Gastrocnemius medialis (tissue), 4 donors: Measurements from ENCODE around the gene PWP1. TPM values are rescaled to one million over a fixed set of nuclear protein-coding genes. Genes with fewer than 3 reads are reported as not detected.

Experiments
- ATAC-seq, 2 donors: fragments of 150-250 bp; one replicate each; pipeline ENCODE4 v1.9.1; 2016
- DNase-seq, 2 donors: peaks; one replicate each; pipeline ENCODE4 v3.0.0-alpha.2; 2019
- H3K27ac ChIP-seq, 4 donors: fragments of 200-600 bp; sonication (generic); 1 replicate in 1 of 4; 2 replicates in 3 of 4; pipeline ENCODE4 v1.5.1; 2016 to 2018; ENCODE audit warnings: mild to moderate bottlenecking in 2 of 4, moderate library complexity in 1 of 4
- H3K27me3 ChIP-seq, 3 donors: fragments of 200-600 bp; sonication (generic) in 2 of 3; 1 replicate in 1 of 3; 2 replicates in 2 of 3; pipeline versions ENCODE4 v1.5.1 to v1.6.0; 2016 to 2019; ENCODE audit warnings: mild to moderate bottlenecking in 1 of 3, moderate library complexity in 1 of 3
- H3K36me3 ChIP-seq, 2 donors: fragments of 200-600 bp; sonication (generic) in 1 of 2; one replicate each; pipeline ENCODE4 v1.5.1; 2017 to 2018
- H3K4me1 ChIP-seq, 2 donors: fragments of 200-600 bp; sonication (generic) in 1 of 2; one replicate each; pipeline ENCODE4 v1.5.1; 2016 to 2017; ENCODE audit warnings: mild to moderate bottlenecking in 2 of 2
- H3K4me3 ChIP-seq, 4 donors: fragments of 200-600 bp; sonication (generic) in 3 of 4; 1 replicate in 1 of 4; 2 replicates in 3 of 4; pipeline ENCODE4 v1.5.1; 2016 to 2019; ENCODE audit warnings: mild to moderate bottlenecking in 2 of 4
- H3K9me3 ChIP-seq, 3 donors: fragments of 200-600 bp; sonication (generic) in 2 of 3; 1 replicate in 1 of 3; 2 replicates in 2 of 3; pipeline ENCODE4 v1.5.1; 2016 to 2019
- POLR2A ChIP-seq, 2 donors: fragments of 450-650 bp; IDR thresholded peaks; one replicate each; pipeline ENCODE4 v1.6.1; 2017; ENCODE audit warnings: antibody characterized with exemption in 2 of 2, mild to moderate bottlenecking in 2 of 2, moderate library complexity in 2 of 2
- in situ Hi-C, 4 donors: fragments of 200-750 bp; cut with MboI; loops; one replicate each; pipeline versions ENCODE4 v1.15.0 to v1.8.0; 2017; ENCODE audit warnings: low sequenced_read_pairs in 4 of 4
- intact Hi-C: fragments of 100-400 bp; cut with DNase I; formaldehyde crosslinking; loops from one replicate; pipeline ENCODE4 v1.15.1; 2023; ENCODE audit warnings: low total_unique reads
- total RNA-seq, 4 donors: library from RNA; depleted of rRNA; stranded (reverse); fragments of >200 nt; gene quantifications; one replicate each; pipeline versions ENCODE4 v1.1.0 to v1.2.3, GENCODE V29; 2016
- TF ChIP-seq, protein P1 (sequence below), 5 experiments: fragments of 450-650 bp in 3 of 5; fragments of 200-600 bp in 2 of 5; sonication (generic) in 2 of 5; IDR thresholded peaks in 4 of 5; conservative IDR thresholded peaks in 1 of 5; 1 replicate in 4 of 5; 2 replicates in 1 of 5; pipeline ENCODE4 v1.5.1; 2016 to 2019; ENCODE audit warnings: antibody characterized with exemption in 5 of 5, mild to moderate bottlenecking in 3 of 5, moderate library complexity in 3 of 5

Gene PWP1
- total RNA-seq, 4 donors from 2014 or later: 37.9 to 62.1 (median 48.0) TPM

DNA sequence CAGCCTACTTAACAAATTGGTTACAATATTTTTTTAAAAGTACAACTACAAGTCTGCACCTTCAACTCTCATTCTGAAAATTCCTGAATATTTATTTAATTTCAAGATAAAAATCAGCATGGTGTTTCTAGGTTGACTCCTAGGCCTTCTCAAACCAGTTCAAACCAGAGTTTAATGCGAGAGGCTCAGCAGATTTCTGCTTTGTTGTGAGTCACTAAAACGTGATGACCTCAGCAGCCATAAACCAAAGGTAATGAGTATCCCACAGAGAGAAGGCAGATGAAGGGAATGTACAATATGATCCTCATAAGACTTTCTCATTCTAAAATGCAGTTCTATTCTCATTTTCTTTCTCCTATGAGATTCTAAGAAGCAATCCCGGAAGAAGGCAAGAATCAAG, 73.8 kb downstream of the PWP1 start:
- no peak overlapping the region for H3K27ac ChIP-seq

DNA sequence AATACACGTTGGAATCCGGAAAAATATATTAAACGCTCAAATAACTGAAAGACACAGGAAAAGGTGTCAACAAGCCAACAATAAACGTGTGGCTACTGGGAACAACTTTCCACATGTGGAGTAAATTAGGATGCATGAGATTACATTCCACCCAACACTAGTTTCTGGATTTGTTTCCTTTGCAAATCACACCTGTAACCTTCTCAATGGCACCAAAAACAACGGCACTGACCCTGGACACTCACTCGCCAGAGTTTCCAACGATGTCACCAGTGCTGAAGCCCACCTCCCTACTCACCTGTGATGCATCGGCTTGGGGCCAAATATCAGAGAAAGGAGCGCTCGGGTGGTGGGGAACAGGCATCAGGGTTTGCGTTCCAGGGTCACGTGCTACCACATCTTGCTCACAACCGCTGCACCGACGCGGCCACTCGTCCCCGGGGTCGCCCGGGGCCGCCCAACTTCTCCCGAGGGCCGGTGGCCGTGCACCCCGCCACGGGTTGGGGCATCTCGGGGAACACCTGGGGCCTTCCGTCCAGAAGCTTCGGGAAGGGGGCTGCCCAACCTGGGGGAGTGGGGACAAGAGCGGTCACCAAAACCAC, 74.7 kb downstream of the PWP1 start:
- no peak for TF ChIP-seq POLR2A (IDR thresholded peaks at IDR 0.05)
- TF ChIP-seq, protein P1, sequence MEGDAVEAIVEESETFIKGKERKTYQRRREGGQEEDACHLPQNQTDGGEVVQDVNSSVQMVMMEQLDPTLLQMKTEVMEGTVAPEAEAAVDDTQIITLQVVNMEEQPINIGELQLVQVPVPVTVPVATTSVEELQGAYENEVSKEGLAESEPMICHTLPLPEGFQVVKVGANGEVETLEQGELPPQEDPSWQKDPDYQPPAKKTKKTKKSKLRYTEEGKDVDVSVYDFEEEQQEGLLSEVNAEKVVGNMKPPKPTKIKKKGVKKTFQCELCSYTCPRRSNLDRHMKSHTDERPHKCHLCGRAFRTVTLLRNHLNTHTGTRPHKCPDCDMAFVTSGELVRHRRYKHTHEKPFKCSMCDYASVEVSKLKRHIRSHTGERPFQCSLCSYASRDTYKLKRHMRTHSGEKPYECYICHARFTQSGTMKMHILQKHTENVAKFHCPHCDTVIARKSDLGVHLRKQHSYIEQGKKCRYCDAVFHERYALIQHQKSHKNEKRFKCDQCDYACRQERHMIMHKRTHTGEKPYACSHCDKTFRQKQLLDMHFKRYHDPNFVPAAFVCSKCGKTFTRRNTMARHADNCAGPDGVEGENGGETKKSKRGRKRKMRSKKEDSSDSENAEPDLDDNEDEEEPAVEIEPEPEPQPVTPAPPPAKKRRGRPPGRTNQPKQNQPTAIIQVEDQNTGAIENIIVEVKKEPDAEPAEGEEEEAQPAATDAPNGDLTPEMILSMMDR (IDR thresholded peaks at IDR 0.05 in 4 of 5, conservative IDR thresholded peaks at IDR 0.05 in 1 of 5): no peak
- H3K9me3 ChIP-seq: no peaks in the 10 kb centered on the region
- peak overlapping the region; percentile 73 to 93 (median 82) for H3K4me3 ChIP-seq
- intact Hi-C loops (loop anchor here (5.0 kb wide), 1 partner anchor 752 kb away; no protein-coding TSS in a partner anchor), in situ Hi-C loops (no loop called here)
- H3K36me3 ChIP-seq: peaks cover 0 to 22% of the 10 kb centered on the region in 2 donors
- ATAC-seq (peak; percentile 14 to 15), DNase-seq (peak in 1 of 2 donors; percentile 22)
- H3K27ac ChIP-seq: peak overlapping the region; percentile 61 to 75 (median 67)
- H3K4me1 ChIP-seq: peaks cover 26 to 30% of the 10 kb centered on the region in 2 donors
- H3K27me3 ChIP-seq: no peaks in the 10 kb centered on the region

More for the DNA sequence above, 73.8 kb downstream of the PWP1 start:
- Histone ChIP-seq H3K4me1 (peaks cover 26 to 30% of the 10 kb centered on the region in 2 donors), H3K9me3 (no peaks in the 10 kb centered on the region), H3K4me3 (peak overlapping the region in 3 of 4 donors; percentile 73 to 93 (median 80)), H3K27me3 (no peaks in the 10 kb centered on the region), H3K36me3 (peaks cover 0 to 31% of the 10 kb centered on the region in 2 donors)
- TF ChIP-seq POLR2A (IDR thresholded peaks at IDR 0.05): no peak
- TF ChIP-seq, protein P1 (IDR thresholded peaks at IDR 0.05 in 4 of 5, conservative IDR thresholded peaks at IDR 0.05 in 1 of 5): no peak
- in situ Hi-C loops: loop anchor here in 1 of 4 donors (5.0 kb wide), 1 partner anchor 72 kb away; the partner anchor contains the start of gene PWP1
- DNase-seq (no peak), ATAC-seq (no peak)
- intact Hi-C loops: no loop called here

DNA sequence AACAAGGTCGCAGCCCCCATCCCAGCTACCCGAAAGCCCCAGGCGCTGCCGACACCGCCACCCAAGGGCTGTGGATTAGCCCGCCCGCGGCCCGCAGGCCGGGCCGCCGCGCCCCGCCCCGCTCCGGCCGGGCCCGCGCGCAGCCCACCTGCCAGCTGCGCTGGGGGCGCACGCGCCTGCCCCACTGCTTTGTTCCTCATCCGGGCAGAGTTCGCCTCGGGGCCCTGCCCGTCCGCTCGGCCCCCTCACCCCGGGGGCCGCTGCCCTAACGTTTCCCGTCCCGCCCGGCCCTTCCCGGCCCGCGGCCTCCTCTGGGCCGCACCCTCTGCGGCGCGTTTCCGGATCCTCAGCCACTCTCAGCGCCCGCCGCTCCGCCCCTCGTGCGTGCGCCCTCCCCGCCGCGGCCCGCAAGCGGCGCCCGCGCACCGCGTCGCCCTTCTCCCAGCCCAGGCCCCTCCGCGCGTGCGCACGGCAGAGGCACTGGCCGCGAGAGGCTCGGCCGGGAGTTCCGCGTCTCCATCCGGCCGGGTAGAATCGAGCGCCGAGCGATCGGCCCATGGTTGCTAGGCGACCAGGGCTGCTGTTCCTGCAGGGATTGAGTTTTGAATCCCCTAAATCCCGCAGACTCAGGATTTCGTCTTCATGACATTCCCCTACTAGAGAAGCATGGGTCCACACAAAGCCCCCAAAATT, 75.4 kb downstream of the PWP1 start, which contains the start of gene PRDM4:
PRDM4 (minus strand) TSS at position 329 of the 693 bp plus-strand sequence. CDS start 622 bp downstream, outside the sequence.
- Histone ChIP-seq H3K27ac (peak within 1 kb of the TSS; percentile 61 to 75 (median 67)), H3K27me3 (no peaks in the 10 kb centered on the region), H3K4me1 (peaks cover 26 to 30% of the 10 kb centered on the region in 2 donors), H3K9me3 (no peaks in the 10 kb centered on the region), H3K4me3 (peak within 1 kb of the TSS; percentile 73 to 93 (median 82)), H3K36me3 (peaks cover 0 to 15% of the 10 kb centered on the region in 2 donors)
- TF ChIP-seq, protein P1 (IDR thresholded peaks at IDR 0.05 in 4 of 5, conservative IDR thresholded peaks at IDR 0.05 in 1 of 5): peak in 4 of 5 experiments; percentile 33 to 60 (median 44)
- TF ChIP-seq POLR2A (IDR thresholded peaks at IDR 0.05): peak; percentile 86 to 89
- intact Hi-C loops: loop anchor here (1.0 to 5.0 kb wide), 2 partner anchors 76 to 751 kb away; partner anchors contain the start of gene PWP1
- peak; percentile 87 to 91 for DNase-seq
- in situ Hi-C loops: no loop called here
- peak; percentile 95 for ATAC-seq

DNA sequence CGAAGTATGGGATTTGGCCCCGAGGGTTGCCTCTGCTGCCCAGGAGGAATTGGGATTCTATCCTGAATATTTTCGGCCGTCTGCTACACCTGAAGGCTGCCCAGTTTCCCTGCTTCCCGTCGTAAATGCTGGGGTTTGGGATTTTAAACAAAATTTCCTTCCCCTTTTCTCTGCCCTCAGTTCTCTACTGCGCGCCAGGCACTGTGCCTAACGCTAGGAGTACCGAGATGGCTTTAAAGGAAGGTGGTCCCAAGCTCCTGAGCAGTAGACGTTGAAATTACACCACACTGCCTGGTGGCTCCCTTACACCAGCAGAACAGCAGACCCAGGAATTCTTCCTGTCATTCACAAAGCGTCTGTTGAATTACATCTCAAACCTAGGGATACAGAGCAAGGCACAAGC, 75.9 kb downstream of the PWP1 start:
- no peaks in the 10 kb centered on the region for H3K27me3 ChIP-seq
- TF ChIP-seq, protein P1 (IDR thresholded peaks at IDR 0.05 in 4 of 5, conservative IDR thresholded peaks at IDR 0.05 in 1 of 5): no peak
- no peak for TF ChIP-seq POLR2A (IDR thresholded peaks at IDR 0.05)
- intact Hi-C loops (loop anchor here (1.0 to 5.0 kb wide), 2 partner anchors 76 to 751 kb away; partner anchors contain the start of gene PWP1), in situ Hi-C loops (no loop called here)
- DNase-seq: no peak
- peak overlapping the region; percentile 36 to 73 (median 60) for H3K27ac ChIP-seq
- H3K4me1 ChIP-seq: peaks cover 26 to 30% of the 10 kb centered on the region in 2 donors
- H3K4me3 ChIP-seq: peak overlapping the region; percentile 73 to 90 (median 82)
- peak in 1 of 2 donors; percentile 17 for ATAC-seq
- H3K9me3 ChIP-seq: no peaks in the 10 kb centered on the region
- peaks cover 0 to 10% of the 10 kb centered on the region in 2 donors for H3K36me3 ChIP-seq

Other genes starting within 250 kb of the PWP1 start
- gene PRDM4, start 75.3 kb downstream of the PWP1 start, total RNA-seq: 10 to 100 TPM; 13.8 to 21.0 (median 19.2) TPM
- not detected for gene ASCL4, start 88.9 kb downstream of the PWP1 start, total RNA-seq